NB4 (cell line): Measurements from ENCODE around the gene LIN28B.

Experiments
- DNase-seq: peaks from one replicate; pipeline ENCODE4 v3.0.0; 2010; ENCODE audit warnings: low read depth
- H3K4me3 ChIP-seq: one replicate; pipeline ENCODE4 v1.5.1; 2011; ENCODE audit warnings: mild to moderate bottlenecking, low read depth, low read length, moderate library complexity
- CTCF ChIP-seq: IDR thresholded peaks from one replicate; pipeline ENCODE4 v1.5.1; 2012; ENCODE audit warnings: low read depth, low read length
- MAX ChIP-seq: IDR thresholded peaks from 2 replicates; pipeline ENCODE4 v1.6.1; 2011; ENCODE audit warnings: low read depth, low read length
- MYC ChIP-seq: IDR thresholded peaks from 2 replicates; pipeline ENCODE4 v1.6.1; 2011; ENCODE audit warnings: low read depth, low read length
- POLR2A ChIP-seq: IDR thresholded peaks from 2 replicates; pipeline ENCODE4 v1.6.1; 2011; ENCODE audit warnings: mild to moderate bottlenecking; ENCODE audit not compliant: insufficient read length; ENCODE audit errors: extremely low read depth

LIN28B gene

GRCh38 chr6:104956731-104957294 lies at the start of gene LIN28B:
Gene LIN28B, plus strand, starts transcription at chr6:104957107. Its CDS starts 144 bp downstream, at chr6:104957251.
- H3K4me3 ChIP-seq: peak within 1 kb of the TSS; percentile 81
- TF ChIP-seq POLR2A (no peak), MYC (no peak), MAX (peak; percentile 79)
- peak; percentile 58 for DNase-seq

GRCh38 chr6:104908031-104908887 lies 48.6 kb upstream of the LIN28B start:
- TF ChIP-seq MAX: no peak
- no peak for TF ChIP-seq MYC
- TF ChIP-seq POLR2A: no peak
- TF ChIP-seq CTCF: no peak
- H3K4me3 ChIP-seq: no peak overlapping the region
- no peak for DNase-seq

- no peak for TF ChIP-seq MAX
- no peak for TF ChIP-seq POLR2A
- no peak for TF ChIP-seq CTCF
- TF ChIP-seq MYC: no peak
- H3K4me3 ChIP-seq: no peak overlapping the region
- DNase-seq: no peak
Observed at GRCh38 chr6:104908888-104909525, 47.9 kb upstream of the LIN28B start.

GRCh38 chr6:104921896-104922295 lies 35.0 kb upstream of the LIN28B start:
- no peak for DNase-seq
- no peak overlapping the region for H3K4me3 ChIP-seq
- TF ChIP-seq CTCF (no peak), MYC (no peak), MAX (no peak), POLR2A (no peak)

- H3K4me3 ChIP-seq: no peak overlapping the region
- no peak for DNase-seq
- no peak for TF ChIP-seq MAX
- no peak for TF ChIP-seq CTCF
- no peak for TF ChIP-seq POLR2A
- no peak for TF ChIP-seq MYC
Observed at GRCh38 chr6:104928141-104928540, 28.8 kb upstream of the LIN28B start.
